Measurements from ENCODE around the gene NELL2. TPM values are rescaled to one million over a fixed set of nuclear protein-coding genes. Genes with fewer than 3 reads are reported as not detected.

The NELL2 gene
- total RNA-seq, 1 experiment from 2014 or later = not detected

- DNase-seq (ENCODE audit: low spot score) = no peak
Measured at GRCh38 chr12:44627387-44628166, 248.5 kb downstream of the NELL2 start.

GRCh38 chr12:44626883-44627282 is 249.2 kb downstream of the NELL2 start:
- DNase-seq (ENCODE audit: low spot score) = no peak

GRCh38 chr12:44618946-44619345 is 257.2 kb downstream of the NELL2 start:
- DNase-seq (ENCODE audit: low spot score) = no peak

- no peak for DNase-seq (ENCODE audit: low spot score)
Measured at GRCh38 chr12:44616402-44616801, 259.7 kb downstream of the NELL2 start.

- DNase-seq (ENCODE audit: low spot score) = no peak
Measured at GRCh38 chr12:44611538-44611937, 264.6 kb downstream of the NELL2 start.

GRCh38 chr12:44603701-44604100 is 272.4 kb downstream of the NELL2 start:
- DNase-seq (ENCODE audit: low spot score) = no peak

GRCh38 chr12:44592626-44593025 is 283.5 kb downstream of the NELL2 start:
- no peak for DNase-seq (ENCODE audit: low spot score)

GRCh38 chr12:44589697-44590096 is 286.4 kb downstream of the NELL2 start:
- no peak for DNase-seq (ENCODE audit: low spot score)

- DNase-seq (ENCODE audit: low spot score) = no peak
Measured at GRCh38 chr12:44588651-44589050, 287.5 kb downstream of the NELL2 start.

- no peak for DNase-seq (ENCODE audit: low spot score)
Measured at GRCh38 chr12:44584625-44585024, 291.5 kb downstream of the NELL2 start.

- DNase-seq (ENCODE audit: low spot score) = no peak
Measured at GRCh38 chr12:44582521-44582920, 293.6 kb downstream of the NELL2 start.

- DNase-seq (ENCODE audit: low spot score) = no peak
Measured at GRCh38 chr12:44581642-44582242, 294.4 kb downstream of the NELL2 start.

- DNase-seq (ENCODE audit: low spot score) = no peak
Measured at GRCh38 chr12:44574586-44574985, 301.5 kb downstream of the NELL2 start.

- DNase-seq (ENCODE audit: low spot score) = no peak
Measured at GRCh38 chr12:44573723-44574122, 302.4 kb downstream of the NELL2 start.

GRCh38 chr12:44571006-44571550 is 305.0 kb downstream of the NELL2 start:
- no peak for DNase-seq (ENCODE audit: low spot score)

GRCh38 chr12:44570036-44570583 is 306.0 kb downstream of the NELL2 start:
- no peak for DNase-seq (ENCODE audit: low spot score)

GRCh38 chr12:44565163-44565562 is 311.0 kb downstream of the NELL2 start:
- no peak for DNase-seq (ENCODE audit: low spot score)

- no peak for DNase-seq (ENCODE audit: low spot score)
Measured at GRCh38 chr12:44563486-44563885, 312.6 kb downstream of the NELL2 start.

- DNase-seq (ENCODE audit: low spot score) = no peak
Measured at GRCh38 chr12:44558340-44559100, 317.6 kb downstream of the NELL2 start.

GRCh38 chr12:44555454-44555853 is 320.7 kb downstream of the NELL2 start:
- no peak for DNase-seq (ENCODE audit: low spot score)

GRCh38 chr12:44551631-44552030 is 324.5 kb downstream of the NELL2 start:
- no peak for DNase-seq (ENCODE audit: low spot score)

GRCh38 chr12:44550377-44550776 is 325.7 kb downstream of the NELL2 start:
- no peak for DNase-seq (ENCODE audit: low spot score)

Measured in HT-29 (cell line).